Hepatocyte (in vitro differentiated cells): ENCODE measurements around the gene ATXN7L1. TPM values are rescaled to one million over a fixed set of nuclear protein-coding genes. Genes with fewer than 3 reads are reported as not detected.

Source experiments
- DNase-seq: peaks from one replicate; pipeline ENCODE4 v3.0.0-alpha.2; 2016; ENCODE audit warnings: low spot score
- H2AFZ ChIP-seq: fragments of 200-600 bp; sonication (generic); 2 replicates; pipeline ENCODE4 v1.6.0; 2016; ENCODE audit warnings: antibody characterized with exemption, mild to moderate bottlenecking
- H3K27ac ChIP-seq: fragments of 200-600 bp; sonication (generic); 2 replicates; pipeline ENCODE4 v1.5.1; 2016; ENCODE audit warnings: mild to moderate bottlenecking
- H3K27me3 ChIP-seq: fragments of 200-600 bp; sonication (generic); 2 replicates; pipeline ENCODE4 v1.6.1; 2016
- H3K36me3 ChIP-seq: fragments of 200-600 bp; sonication (generic); replicated peaks from 2 replicates; pipeline ENCODE4 v1.5.1; 2016; ENCODE audit warnings: low read depth; ENCODE audit not compliant: insufficient read depth
- H3K4me1 ChIP-seq: fragments of 200-600 bp; sonication (generic); 2 replicates; pipeline ENCODE4 v1.5.1; 2016; ENCODE audit warnings: mild to moderate bottlenecking, moderate library complexity; ENCODE audit not compliant: insufficient read depth
- H3K4me2 ChIP-seq: fragments of 200-600 bp; sonication (generic); 2 replicates; pipeline ENCODE4 v1.6.0; 2016
- H3K4me3 ChIP-seq: fragments of 200-600 bp; sonication (generic); 2 replicates; pipeline ENCODE4 v1.5.1; 2016; ENCODE audit warnings: mild to moderate bottlenecking
- H3K79me2 ChIP-seq: fragments of 200-600 bp; sonication (generic); 2 replicates; pipeline ENCODE4 v1.6.0; 2017; ENCODE audit warnings: mild to moderate bottlenecking
- H3K9me2 ChIP-seq: fragments of 200-600 bp; sonication (generic); replicated peaks from 2 replicates; pipeline ENCODE4 v1.6.0; 2017; ENCODE audit warnings: mild to moderate bottlenecking; ENCODE audit not compliant: insufficient read depth
- H3K9me3 ChIP-seq: fragments of 200-600 bp; sonication (generic); 2 replicates; pipeline ENCODE4 v1.5.1; 2016; ENCODE audit warnings: low read depth, mild to moderate bottlenecking
- H4K20me1 ChIP-seq: fragments of 200-600 bp; sonication (generic); 2 replicates; pipeline ENCODE4 v1.6.0; 2016; ENCODE audit warnings: mild to moderate bottlenecking; ENCODE audit not compliant: insufficient read depth, poor library complexity, severe bottlenecking
- EZH2 ChIP-seq: fragments of 200-600 bp; sonication (generic); IDR thresholded peaks from 2 replicates; pipeline ENCODE4 v1.6.1; 2016; ENCODE audit warnings: antibody characterized with exemption, mild to moderate bottlenecking, borderline replicate concordance
- EZH2phosphoT487 ChIP-seq: fragments of 200-600 bp; sonication (generic); IDR thresholded peaks from one replicate; pipeline ENCODE4 v1.6.1; 2018; ENCODE audit warnings: antibody characterized with exemption, mild to moderate bottlenecking, low read depth, moderate library complexity; ENCODE audit not compliant: unreplicated experiment, severe bottlenecking
- WGBS: methylation state at CpG from one replicate; pipeline ENCODE4 v1.1.6; 2016; ENCODE audit warnings: low lambda C conversion rate; ENCODE audit errors: missing lambda C conversion rate; 5-methylcytosine and 5-hydroxymethylcytosine counted together
- polyA plus RNA-seq: library from polyadenylated mRNA; unstranded; fragments of >200 nt; fragmentation: Nextera tagmentation; extraction: Ambion mirVana; gene quantifications from 2 replicates; pipeline ENCODE4 v1.2.1, GENCODE V29; 2016
- total RNA-seq: library from RNA; depleted of rRNA; stranded (reverse); fragments of >200 nt; gene quantifications from 2 replicates; pipeline ENCODE4 v1.2.3, GENCODE V29; 2014
- TF ChIP-seq, protein P1 (sequence below): fragments of 200-600 bp; sonication (generic); IDR thresholded peaks from 2 replicates; pipeline ENCODE4 v1.5.1; 2016; ENCODE audit warnings: antibody characterized with exemption, mild to moderate bottlenecking; ENCODE audit not compliant: poor library complexity

Gene ATXN7L1
- total and polyA plus RNA-seq, 2 experiments from 2014 or later, result 8.9 to 9.3 TPM

GRCh38 chr7:105894131-105894530 is 17.7 kb upstream of the ATXN7L1 start:
- no peak overlapping the region for H3K27ac ChIP-seq
- no peak for DNase-seq
- no peaks in the 10 kb centered on the region for H4K20me1 ChIP-seq
- H3K9me2 ChIP-seq, result no peaks in the 10 kb centered on the region
- H3K4me2 ChIP-seq, result no peak overlapping the region
- no peaks in the 10 kb centered on the region for H3K9me3 ChIP-seq
- H3K4me1 ChIP-seq, result peaks cover 4% of the 10 kb centered on the region
- 94% methylated on average over 3 of the region's 3 CpGs for WGBS
- H2AFZ ChIP-seq, result no peak overlapping the region
- peaks cover 3% of the 10 kb centered on the region for H3K79me2 ChIP-seq
- no peaks in the 10 kb centered on the region for H3K27me3 ChIP-seq
- no peaks in the 10 kb centered on the region for H3K36me3 ChIP-seq
- H3K4me3 ChIP-seq, result no peak overlapping the region
- TF ChIP-seq EZH2 (no peak), EZH2phosphoT487 (no peak)
- TF ChIP-seq, protein P1, sequence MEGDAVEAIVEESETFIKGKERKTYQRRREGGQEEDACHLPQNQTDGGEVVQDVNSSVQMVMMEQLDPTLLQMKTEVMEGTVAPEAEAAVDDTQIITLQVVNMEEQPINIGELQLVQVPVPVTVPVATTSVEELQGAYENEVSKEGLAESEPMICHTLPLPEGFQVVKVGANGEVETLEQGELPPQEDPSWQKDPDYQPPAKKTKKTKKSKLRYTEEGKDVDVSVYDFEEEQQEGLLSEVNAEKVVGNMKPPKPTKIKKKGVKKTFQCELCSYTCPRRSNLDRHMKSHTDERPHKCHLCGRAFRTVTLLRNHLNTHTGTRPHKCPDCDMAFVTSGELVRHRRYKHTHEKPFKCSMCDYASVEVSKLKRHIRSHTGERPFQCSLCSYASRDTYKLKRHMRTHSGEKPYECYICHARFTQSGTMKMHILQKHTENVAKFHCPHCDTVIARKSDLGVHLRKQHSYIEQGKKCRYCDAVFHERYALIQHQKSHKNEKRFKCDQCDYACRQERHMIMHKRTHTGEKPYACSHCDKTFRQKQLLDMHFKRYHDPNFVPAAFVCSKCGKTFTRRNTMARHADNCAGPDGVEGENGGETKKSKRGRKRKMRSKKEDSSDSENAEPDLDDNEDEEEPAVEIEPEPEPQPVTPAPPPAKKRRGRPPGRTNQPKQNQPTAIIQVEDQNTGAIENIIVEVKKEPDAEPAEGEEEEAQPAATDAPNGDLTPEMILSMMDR, result no peak

DNA sequence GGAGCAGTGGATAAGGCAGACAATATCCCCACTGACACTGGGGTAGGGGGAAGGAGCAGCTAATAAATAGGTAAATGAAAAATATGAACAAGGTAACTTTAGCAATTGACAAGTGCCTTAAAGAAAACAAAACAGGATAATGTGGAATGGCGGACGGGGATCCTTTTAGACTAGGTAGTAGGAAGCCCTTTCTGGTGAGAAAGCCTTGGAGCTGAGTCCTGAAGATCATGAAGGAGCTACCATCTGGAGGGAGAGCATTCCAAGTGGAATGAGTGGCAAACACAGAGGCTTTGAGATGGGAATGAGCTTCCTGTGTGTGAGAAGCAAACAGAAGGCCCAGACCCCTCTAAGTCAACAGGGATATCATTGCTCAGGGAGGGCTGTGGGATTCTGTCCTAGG is 16.0 kb upstream of the ATXN7L1 start:
- Histone ChIP-seq H3K4me2 (no peak overlapping the region), H2AFZ (no peak overlapping the region), H3K27me3 (no peaks in the 10 kb centered on the region), H3K9me3 (no peaks in the 10 kb centered on the region), H3K36me3 (no peaks in the 10 kb centered on the region), H4K20me1 (no peaks in the 10 kb centered on the region), H3K79me2 (peaks cover 2% of the 10 kb centered on the region), H3K9me2 (no peaks in the 10 kb centered on the region), H3K4me3 (no peak overlapping the region), H3K27ac (no peak overlapping the region), H3K4me1 (no peaks in the 10 kb centered on the region)
- no peak for DNase-seq
- TF ChIP-seq EZH2, result no peak
- TF ChIP-seq, protein P1, result no peak
- TF ChIP-seq EZH2phosphoT487, result no peak
- WGBS, result 100% methylated on average over 2 of the region's 2 CpGs

DNA sequence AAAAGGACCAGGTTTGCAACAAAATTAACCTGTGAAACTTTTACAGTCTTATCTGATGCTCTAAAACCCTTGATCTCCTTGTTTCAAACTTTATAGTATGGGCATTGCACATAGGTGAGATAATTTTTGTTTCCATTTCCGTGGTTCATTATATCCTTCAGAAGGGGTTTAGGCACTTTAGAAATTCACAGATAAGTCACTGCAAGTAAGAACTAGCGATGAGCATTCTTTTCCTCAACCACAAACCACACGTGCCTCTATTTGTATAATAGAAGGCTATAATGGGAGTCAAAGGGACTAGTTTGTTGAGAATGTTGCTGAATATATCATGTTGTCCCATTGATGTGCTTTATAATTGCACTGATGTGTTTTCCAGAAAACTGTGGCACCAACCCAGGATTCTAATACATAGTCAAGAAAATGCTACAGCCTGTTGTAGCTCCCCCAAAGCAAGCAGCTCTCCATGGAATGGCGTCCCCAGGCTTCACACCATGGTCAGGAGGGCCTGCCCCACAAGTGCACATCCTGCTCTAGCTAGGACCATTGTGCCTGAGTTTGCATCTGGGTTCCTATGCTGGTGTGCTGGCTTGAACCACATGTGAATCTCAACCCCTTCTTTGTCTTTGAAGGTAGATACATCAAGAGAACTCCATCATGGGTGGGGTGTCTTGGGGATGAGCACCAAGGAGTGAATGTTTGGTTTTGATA is 14.0 kb upstream of the ATXN7L1 start:
- Histone ChIP-seq H2AFZ (no peak overlapping the region), H3K27ac (no peak overlapping the region), H4K20me1 (no peaks in the 10 kb centered on the region), H3K4me2 (no peak overlapping the region), H3K9me2 (no peaks in the 10 kb centered on the region), H3K9me3 (no peaks in the 10 kb centered on the region), H3K36me3 (no peaks in the 10 kb centered on the region), H3K4me3 (no peak overlapping the region), H3K27me3 (no peaks in the 10 kb centered on the region), H3K4me1 (no peaks in the 10 kb centered on the region), H3K79me2 (peaks cover 13% of the 10 kb centered on the region)
- DNase-seq, result no peak
- WGBS, result 73% methylated on average over 4 of the region's 4 CpGs
- TF ChIP-seq EZH2phosphoT487 (no peak), EZH2 (no peak)
- TF ChIP-seq, protein P1, result no peak
